DMS153 (cell line): ENCODE data around the gene RNU5B-1.
"Not testable (repeated sequence)": the region's sequence is repeated elsewhere in the genome, so short reads cannot be mapped to it uniquely, and the experiment has no call there.

Experiments
- DNase-seq: peaks from one replicate; lab custom pipeline; 2025; lab: John Stamatoyannopoulos, UW

The RNU5B-1 gene

GRCh38 chr15:65304381-65305149 is at the start of gene RNU5B-1:
TSS of gene RNU5B-1 (plus strand) at chr15:65304677.
- peak; percentile 85 for DNase-seq

DNA sequence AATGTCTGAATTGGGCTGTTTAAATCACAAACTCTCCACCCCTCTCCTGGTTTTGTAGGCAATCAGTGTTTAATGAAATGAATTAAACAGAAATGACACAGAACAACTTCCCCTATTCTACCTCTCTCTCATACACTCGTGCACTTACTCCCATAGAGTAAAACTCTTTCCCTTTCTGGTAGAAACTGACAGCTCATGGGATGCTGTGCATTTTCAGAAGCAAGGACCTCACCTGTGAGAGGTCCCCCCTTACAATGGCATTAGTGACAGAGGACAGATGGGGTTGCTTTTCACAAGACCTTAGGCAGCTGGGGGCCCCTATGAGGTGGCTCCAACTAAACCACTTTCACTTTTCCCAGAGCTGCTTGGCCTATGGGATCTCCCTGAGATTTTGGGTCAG is 49.7 kb upstream of the RNU5B-1 start:
- DNase-seq = no peak

DNA sequence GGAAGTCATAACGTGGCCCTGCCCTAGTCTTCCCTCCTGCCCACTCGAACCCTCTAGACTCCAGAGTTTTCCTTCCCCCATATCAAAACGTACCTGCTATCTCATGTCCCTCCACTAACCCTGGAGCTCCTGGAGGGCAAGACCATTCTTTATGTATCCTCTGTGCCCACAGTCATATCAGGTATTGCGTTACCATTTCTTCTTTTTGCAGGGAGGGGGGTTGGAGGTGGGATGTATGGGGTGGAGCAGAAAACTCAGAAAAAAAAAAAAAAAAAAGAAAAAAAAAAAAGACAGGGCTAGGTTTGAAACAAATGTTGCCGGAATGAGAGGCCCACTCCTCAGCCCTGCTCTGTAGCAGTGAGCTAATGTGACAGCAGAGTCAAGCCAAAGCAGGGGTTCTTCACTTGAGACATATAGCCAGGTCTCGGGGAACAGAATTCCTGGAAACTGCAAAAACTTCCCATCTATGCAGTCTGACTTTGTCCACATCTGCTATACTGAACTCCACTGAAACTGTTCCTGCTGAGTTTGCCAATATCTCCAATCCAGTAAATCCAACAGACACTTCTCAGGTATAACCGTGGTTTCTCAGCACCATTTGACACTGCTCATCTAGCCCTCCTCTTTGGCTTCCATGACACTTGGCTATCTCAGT is 48.9 kb upstream of the RNU5B-1 start:
- no peak for DNase-seq

GRCh38 chr15:65258375-65259262 is 45.9 kb upstream of the RNU5B-1 start:
- DNase-seq = no peak

DNA sequence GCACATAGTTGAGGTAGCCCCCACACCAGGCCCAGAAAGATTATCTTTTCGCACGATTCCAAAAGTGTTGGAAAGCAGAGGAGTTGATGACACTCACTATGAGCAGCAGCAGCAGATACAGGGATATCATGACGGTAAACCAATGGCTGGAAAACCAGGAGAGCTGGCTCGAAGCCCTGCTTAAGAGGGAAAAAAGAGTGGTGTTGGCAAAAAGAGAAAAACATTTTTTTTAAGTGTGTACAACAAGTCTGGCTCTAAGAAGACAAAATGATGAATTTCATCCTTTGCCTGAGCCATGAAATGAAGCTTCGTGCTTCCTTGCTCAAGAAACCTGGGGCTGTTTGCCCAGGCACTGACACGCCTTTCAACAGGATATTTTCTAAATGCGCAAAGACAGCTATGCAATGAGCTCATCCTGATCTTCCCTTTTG is 45.1 kb upstream of the RNU5B-1 start:
- DNase-seq = no peak

- no peak for DNase-seq
These were observed 43.5 kb upstream of the RNU5B-1 start for GRCh38 chr15:65260968-65261367.

DNA sequence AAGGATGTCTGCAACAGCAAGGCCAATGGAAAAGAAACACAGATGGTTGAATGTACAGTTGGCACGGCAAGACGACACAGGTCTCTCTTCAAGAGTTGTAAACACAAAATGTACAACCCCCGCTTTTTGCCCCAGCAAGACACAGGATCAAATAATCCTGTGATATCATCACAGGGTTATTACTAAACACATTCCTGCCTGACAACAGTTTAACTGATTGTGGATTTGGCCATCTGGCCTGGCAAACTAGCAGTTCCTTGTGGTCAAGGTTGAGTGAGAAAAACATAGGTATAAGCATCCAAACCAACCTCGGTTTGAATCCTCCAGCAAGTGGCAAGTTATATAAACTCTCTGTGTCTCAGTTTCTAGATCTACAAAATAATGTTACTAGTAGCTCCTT is 41.2 kb upstream of the RNU5B-1 start:
- DNase-seq = no peak

DNA sequence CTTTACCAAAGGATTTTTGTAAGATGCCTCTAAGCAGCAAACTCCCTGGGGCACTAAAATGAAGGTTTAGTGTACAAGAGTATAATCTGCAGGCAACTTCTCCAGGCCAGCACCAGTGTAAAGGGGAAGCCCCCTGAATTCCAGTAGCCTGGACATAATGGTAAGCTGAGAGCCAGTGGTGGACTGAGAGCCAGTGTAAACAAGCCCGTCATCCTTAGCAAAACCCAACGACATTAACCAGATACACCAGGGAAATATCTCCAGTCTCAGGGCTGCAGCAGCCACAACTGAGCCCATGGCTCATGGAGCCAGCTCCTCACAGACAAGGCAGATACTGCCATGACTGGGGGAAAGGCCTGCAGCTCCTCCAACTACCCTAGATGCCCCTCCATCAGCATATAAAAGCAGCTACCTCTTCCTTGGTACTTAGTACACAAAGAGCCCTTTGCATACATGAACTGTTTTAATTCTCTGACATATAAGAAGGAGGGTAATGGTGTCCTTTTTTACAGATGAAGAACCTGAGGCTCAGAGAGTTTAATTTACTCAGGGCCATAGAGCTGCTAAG is 39.5 kb upstream of the RNU5B-1 start:
- no peak for DNase-seq

- no peak for DNase-seq
These were observed 38.0 kb upstream of the RNU5B-1 start for GRCh38 chr15:65266469-65266868.

DNA sequence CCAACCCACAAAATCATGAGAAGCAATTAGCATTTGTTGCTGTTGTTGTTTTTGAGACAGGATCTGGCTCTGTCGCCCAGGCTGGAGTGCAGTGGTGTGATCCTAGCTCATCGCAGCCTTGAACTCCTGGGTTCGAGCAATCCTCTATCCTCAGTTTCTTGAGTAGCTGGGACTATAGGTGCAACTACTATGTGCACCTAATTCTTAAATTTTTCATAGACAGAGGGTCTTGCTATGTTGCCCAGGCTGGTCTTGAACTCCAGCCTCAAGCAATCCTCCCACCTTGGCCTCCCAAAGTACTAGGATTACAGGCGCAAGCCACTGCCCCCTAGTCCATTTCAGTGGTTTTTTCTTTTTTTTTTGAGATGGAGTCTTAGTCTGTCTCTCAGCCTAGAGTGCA is 36.1 kb upstream of the RNU5B-1 start:
- no peak for DNase-seq

DNA sequence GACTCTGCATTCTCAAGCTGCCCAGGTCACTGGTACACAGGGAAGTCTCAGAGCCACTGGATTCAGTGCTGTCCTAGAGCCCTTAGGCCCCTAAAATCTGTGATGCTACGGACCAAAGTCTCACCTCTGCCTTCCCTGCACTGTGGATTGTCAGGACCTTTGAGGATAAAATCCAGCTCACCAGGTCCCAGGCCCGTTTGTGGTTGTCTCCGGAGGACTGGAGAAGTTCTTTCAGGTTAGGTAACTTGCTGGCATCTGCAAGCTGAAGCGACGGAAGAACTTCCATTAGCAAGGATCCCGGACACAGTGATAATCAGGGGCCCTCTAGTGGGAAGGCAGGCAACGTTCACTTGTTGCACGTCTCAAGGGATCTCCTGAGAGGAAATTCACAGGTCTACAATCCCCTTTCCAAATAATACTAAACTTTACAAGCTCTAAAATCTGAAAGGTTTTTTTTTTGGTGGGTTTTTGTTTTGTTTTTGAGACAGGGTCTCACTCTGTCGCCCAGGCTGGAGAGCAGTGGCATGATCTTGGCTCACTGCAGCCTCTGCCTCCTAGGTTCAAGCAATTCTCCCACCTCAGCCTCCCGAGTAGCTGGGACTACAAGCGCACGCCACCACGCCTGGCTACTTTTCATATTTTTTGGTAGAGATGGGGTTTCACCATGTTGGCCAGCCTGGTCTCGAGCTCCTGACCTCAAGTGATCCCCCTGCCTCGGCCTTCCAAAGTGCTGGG is 33.5 kb upstream of the RNU5B-1 start:
- not testable (repeated sequence) for DNase-seq

DNA sequence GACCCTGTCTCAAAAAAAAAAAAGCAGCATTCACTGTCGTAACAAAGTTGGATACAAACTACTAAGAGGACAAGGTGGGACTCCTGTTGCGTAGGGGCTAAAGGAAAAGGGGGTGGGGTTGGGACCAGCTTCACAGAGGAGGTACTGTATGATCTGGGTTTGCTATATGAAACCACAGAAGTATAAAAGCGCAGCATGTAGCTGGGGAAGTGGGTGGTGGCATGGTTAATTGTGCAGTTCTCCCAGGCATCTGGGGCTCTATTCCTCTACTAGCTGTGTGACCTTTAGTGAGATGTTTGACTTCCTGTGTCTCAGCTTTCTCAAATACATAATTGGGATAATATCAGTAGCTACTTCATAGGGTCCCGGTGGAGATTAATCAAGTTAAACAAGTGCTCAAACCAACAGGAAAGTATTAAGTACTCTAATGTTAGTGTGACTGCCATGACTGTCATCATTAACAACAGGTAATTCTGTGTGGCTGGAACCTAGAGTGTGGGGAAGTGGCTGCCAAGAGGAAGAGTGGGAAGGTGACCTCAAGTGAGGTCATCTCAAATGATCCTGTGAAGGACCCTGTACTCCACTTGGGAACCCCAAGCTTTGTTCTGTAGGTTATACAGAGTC is 29.3 kb upstream of the RNU5B-1 start:
- no peak for DNase-seq

- no peak for DNase-seq
These were observed 28.8 kb upstream of the RNU5B-1 start for GRCh38 chr15:65275728-65276126.

DNA sequence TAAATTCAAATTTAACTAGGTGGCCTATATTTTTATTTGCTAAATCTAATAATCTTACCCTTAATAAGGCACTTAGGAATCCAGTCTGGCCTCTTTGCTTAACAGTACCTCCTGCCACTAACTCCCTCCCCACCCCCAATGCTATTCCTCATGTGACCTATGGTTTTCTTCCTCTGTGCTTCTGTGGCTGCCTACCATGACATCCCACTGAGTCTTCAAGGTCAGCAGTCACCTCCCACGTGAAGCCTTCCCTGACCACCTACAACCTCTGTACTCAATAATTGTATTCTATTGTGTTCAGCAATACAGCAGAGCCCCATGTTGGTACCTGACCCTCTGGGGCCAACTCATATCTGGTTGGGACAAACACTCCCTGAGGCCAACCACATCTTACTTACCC is 27.5 kb upstream of the RNU5B-1 start:
- no peak for DNase-seq

- no peak for DNase-seq
These were observed 26.0 kb upstream of the RNU5B-1 start for GRCh38 chr15:65278480-65278879.

DNA sequence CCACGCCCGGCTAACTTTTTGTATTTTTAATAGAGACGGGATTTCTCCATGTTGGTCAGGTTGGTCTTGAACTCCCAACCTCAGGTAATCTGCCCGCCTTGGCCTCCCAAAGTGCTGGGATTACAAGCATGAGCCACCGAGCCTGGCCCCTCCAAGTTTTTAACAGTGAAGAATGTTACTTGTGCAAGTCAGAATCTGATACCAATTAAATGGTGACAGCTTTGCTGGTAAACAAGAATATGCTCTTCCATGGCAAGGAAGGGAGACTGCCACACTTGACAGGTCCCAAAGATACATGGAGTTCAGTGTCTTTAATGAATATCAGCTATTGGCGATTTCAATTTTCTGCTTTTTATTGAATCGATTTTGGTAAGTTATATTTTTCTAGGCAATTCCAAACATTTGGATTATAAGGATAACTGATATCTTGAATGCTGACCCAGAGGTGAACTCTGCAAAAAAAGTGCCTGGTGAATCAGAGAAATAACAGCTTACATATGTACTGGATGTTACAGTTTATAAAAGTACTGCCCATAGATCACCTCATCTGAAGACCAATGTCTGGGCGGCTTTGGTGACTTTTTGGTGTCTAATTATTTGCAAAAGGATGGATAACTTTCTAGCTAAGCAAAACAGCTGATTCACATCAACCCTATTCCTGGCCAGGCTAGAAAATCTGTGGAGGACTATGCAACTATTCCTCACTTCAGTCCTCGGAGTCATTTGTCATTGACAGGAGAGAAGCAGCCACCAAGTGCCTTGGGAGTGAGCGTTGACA is 19.0 kb upstream of the RNU5B-1 start:
- no peak for DNase-seq

DNA sequence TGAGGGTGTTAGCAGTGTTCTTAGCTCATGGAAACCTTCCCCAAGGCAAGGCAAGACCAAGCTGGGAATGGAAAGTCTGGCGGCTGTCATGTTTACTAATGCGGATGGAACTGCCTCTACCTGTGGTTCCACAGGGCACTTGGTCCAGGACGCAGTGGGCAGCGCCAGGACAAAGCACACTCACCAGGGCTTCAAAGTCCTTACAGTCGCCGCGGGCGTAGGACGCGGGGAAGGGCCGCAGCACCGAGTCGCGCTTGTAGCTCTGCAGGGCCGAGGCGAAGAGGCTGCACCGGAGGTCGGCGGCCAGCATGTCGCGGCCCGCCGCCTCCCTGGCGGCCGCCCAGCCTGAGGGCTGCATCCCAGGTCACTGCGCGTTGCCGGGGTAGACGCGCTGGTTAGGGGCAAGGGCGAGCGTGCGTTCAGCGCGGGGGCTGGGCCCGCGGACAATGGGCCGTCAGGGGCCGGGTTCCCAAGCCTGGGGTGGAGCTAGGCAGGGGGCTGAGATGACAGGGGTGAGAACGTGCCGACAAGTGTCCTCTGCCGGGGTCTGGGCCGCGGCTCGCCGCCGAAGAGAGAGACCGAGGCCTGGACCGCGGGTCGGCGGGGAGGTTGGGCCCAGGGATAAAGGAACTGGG is 18.3 kb upstream of the RNU5B-1 start:
- no peak for DNase-seq

GRCh38 chr15:65286704-65287519 is 17.6 kb upstream of the RNU5B-1 start, which contains the start of gene PARP16:
TSS of gene PARP16 (minus strand) at chr15:65286883. CDS start at chr15:65286426, 457 bp downstream.
- peak; percentile 78 for DNase-seq

DNA sequence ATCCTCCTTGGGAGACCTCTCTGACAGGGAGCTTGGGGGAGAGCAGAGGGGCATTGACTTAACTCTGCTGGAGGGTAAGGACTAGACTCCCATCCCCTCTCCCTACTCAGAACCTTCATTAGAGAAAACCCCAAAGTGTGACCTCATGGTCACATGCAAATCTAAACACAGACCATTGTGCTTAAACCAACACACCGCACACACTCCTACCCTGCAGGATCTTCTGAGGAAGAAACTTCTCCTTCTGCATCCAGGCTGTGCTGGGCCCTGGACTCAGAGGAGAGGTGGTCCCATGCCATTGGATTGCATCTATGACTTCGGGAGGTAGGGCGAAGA is 17.0 kb upstream of the RNU5B-1 start:
- DNase-seq = no peak
